CD4-positive, alpha-beta T cell treated with Interleukin-21 for 1 hour (primary cell): ENCODE data around the gene TMEM272.

Experiments
- DNase-seq: peaks from one replicate; pipeline ENCODE4 v3.0.0-alpha.2; 2020

TMEM272 gene

DNA sequence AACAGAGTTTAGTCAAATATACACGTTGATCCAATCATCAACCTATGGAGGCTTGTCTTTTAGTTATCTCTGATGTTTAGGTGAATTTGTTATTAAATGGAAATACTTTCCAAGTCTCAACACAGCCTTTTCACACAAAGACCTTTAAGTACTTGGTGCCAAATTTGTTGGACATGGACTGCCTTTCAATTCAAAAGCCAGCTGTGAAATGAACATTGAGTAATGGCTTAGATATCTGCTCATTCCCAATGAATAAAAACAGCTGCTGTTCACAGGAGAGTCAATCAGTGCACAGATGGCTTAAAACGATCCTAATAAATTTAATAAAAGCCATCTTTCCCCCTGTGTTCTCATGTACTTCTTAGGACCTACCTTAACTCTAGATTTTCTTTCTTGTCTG, 21.1 kb downstream of the TMEM272 start:
- DNase-seq = no peak

DNA sequence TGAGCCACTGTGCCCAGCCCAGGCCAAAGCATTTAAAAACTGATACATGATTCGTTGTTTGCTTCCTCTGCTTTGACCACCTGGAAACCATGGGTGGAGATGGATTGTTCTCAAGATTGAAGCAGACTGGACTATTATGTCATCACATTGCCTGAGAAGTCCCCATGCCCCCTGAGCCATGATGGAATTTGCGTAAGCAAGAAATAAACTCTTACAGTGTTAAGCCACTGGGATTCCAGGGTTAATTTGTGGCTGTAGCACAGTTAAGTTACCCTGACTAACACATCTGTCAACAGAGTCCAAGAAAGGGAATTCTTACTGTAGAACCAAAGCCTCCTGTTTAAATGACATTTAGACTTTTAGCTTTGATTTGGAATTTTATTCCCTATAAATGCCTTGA, 21.6 kb downstream of the TMEM272 start:
- no peak for DNase-seq

DNA sequence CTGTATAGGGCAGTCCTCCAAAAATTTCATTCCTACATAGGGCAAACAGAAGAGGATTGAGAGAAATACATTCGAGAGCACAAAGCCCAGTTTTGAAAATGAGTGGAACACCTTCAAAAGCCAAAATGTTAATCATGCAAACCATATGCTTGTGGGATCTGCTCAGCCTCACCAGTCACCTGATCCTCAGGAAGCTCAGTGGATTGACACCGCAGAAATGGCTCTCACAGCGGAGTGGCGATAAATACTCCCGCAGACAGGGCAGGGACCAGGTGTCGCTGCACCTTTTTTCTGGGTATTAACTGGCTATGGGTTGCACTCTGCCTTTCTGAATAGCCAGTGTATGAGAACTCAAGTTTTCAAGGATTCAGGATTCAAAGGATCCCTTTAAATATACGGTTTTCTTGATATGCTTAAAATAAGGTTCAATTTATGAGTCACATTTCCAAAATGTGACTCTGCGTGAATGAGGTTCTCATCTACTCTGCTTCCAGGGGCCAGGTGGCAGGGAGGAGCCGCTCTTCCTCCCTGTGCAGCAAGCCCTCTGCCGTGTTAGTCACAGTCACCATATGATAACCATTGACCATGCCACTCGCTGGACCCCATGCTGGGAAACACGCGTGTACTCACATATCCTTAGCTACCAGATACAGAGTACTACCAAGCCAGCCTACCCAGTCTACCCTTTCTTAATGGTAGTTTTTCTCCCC, 22.7 kb downstream of the TMEM272 start:
- DNase-seq = peak; percentile 43

DNA sequence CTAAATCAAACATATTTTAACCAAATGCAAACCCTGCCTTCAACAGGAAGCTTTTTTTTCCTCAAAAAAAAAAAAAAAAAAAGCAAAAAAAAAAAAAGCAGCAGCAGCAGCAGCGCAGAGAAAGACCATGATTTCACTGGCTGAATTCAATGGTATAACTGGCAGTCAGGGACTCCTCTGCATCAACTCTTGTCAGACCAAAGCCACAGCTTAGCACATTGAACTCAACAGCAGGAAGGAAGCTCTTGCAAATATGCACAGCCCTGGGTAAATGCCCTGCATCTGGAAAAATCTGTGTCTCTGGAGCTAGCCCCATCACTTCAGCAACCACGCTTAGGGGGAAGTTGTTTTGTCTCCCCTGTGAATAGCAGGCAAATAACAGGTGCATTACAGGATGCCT, 23.4 kb downstream of the TMEM272 start:
- peak; percentile 61 for DNase-seq

DNA sequence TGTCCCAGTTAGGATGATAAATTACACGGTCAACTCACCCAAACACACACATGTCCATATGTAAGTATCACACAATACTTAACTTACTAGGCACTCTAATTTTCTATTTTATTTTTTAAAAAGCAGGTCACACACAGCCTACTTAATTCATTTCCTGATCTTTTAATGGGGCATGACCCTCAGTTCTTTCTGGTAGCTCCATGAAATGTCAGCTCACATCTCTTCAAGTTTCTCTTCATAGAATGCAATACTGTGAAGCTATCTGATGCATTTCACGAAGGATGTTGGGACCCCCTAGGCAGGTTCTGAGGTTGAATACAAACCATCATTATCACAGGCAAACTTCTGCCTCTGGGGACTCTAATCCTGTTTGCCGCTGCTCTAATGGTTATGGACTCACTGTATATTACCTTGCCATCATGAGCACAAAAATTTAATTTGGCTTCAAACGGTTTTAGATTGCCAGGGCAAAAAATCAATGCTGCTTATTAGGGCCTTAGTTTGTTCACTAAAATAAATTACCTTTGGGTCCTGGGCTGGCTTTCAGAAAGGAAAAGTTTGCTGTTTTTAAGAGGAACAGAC, 24.9 kb downstream of the TMEM272 start:
- DNase-seq = no peak

DNA sequence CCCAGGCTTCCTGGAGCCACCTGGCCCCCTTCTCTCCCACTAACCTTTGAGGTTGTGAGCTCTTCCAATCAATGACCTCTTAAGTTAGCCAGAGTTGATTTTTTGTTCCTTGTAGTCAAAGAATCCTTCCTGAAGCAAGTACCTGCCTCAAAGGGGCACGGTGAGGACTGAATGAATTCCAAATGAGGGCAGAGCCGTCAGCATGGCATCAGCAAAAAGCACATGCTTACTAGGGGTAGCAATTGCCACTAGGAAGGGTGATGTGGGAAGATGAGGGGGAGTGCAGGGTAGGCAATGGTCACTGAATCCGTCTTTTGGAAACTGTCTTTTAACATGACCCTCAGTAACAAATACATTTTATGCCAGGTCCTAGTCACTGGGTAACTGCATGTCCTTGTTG, 25.4 kb downstream of the TMEM272 start:
- DNase-seq = no peak

DNA sequence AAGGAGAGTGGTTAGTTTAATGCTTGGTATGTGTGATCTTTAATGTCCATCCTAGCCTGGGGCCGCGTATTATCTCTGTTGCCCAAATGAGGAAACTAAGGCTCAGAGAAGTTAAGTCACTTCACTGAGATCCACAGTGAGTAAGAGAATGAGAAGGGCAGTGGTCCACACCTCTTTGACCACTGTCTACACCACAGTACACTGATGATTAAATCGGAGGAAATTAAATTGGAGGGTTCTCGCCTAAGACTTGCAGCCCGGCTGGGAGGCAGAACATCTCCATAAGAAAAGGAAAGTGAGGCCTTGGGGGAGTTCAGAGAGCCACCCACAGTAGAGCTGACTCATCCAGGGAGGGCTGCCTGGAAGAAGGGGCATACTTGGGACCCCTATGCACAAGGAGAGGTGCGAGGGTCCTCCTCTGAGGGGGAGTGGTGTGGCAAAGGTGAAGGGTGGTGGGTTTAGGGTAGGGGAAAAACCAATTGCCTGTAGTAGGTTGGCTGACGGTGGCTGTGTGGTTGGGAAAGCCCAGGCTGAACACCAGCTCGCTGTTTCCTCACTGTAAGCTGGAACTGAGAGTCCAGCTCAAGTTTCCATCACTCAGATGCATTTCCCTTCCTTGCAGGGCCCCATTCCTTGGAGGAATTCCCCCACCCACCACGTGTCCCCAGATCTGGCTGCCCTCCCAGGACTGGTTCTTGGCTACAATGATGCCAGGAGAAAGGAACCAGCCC, 26.0 kb downstream of the TMEM272 start:
- peak; percentile 57 for DNase-seq

DNA sequence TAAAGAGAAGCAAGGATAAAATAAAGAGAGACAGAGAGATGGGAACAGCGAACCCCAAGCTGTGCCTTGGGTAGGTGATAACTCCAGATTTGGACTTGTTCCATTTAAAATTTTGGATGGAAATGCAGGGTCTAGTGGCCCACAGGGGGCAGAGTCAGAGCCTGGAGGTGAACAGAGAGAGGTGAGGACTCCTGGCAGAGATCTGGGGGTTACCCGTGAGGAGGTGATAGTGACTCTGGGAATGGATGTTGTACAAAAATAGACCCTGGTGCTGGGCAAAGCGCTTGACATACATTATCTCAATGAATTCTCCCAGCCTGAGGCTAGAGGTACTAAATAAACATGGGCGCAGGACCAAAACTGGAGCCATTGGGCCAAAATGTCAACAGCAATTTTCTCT, 26.7 kb downstream of the TMEM272 start:
- DNase-seq = no peak

DNA sequence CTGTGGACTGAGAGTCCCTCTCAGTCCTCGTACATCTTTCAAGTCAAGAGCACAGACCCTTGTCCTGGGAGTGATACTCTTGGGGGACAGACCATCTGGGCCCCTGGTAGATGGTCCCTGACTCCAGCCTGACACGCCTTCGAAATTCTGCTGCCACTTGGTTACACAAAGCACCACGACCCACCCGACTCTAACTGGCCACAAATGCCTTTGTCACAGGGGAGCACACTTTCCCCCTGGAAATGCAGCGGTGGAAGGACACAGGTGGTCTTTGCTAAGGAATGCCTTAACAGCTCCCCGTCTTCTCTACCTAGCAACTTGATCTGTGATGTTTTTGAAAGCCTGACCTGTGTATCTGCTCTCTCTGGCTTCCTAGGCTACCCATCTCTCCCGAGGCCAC, 27.3 kb downstream of the TMEM272 start:
- no peak for DNase-seq

DNA sequence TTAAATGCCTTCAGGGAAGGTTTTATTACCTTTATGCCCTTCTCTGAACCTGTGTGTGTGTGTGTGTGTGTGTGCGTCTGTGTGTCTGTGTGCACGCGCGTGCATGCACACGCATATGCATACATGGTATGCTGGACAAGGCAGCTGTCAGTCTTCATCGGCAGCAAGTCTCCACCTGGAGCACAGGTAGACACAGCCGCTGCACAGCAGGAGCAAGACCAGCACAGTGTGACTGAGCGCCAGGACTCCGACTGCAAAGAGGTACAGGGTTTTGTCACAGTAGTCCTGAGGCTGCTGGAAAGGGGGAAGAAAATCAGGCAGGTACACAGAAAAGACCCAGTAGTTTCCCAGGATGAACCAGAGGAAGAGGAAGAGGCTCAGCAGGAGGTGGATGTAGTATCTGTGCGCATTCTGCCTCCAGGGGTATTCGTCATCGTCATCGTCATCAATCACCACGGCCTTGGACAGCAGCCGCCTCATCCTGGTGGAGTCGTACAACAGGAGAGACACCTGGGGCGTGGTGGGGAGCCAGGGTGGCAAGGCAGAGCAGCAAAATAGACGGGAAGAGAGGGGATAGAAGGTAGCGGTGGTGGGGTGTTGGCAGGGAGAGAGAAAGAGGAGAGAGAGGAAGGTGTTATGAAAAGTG, 28.2 kb downstream of the TMEM272 start:
- DNase-seq = no peak

DNA sequence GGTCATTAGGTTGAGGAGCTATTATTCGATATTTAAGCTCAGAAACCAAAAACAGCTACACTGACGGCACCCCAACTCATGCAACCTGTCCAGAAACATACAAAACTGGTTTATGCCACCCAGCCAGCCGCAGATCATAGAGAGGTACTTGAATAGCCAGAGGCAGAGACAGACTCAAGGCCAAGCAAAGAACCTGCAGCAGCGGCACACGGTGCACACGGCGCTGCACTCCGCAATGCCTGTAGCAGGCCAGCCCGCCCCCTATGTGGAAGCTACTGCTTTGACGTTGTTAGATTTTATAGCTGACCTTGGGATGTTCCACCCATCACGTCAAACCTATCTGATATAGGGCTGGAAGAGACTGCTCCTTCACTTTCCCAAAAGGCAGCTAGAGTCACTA, 29.1 kb downstream of the TMEM272 start:
- no peak for DNase-seq

DNA sequence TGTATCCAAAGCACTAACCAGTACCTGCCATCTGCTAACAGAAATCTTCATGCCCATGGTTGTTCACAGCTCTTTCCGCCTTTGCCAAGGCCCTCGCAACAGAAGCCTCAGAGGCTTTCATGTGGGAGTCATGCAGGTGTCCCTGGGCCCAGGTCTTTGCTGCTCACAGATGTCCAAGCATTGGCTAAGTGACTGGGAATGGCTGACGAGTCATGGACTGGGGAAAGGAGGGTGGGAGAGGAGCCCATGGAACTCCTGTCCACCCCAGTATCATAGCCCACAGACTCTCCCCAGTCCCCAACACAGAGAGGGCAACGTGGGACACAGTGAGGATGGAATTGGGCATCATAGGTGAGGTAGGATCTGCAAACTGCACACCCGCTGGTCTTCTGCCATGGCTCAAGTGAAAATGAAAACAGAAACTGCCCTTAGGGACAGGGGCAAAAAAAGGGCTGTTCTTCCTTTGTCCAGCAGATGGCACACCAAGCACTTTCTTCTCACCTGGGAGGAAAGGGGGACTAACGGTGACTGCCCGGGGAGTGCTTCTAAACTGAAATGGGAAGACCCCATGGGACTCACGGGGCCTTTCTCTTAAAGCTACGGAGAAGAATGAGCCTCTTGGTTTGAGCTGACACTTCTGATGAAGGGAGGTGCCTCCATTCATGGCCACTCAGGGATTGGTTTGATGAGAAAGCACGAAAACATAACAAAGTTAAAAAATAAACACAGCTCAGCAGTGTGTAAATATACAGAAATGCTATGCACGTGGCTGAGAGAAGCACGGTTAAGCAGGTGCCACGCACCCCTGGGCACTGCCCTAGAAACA, 29.9 kb downstream of the TMEM272 start:
- peak; percentile 86 for DNase-seq

DNA sequence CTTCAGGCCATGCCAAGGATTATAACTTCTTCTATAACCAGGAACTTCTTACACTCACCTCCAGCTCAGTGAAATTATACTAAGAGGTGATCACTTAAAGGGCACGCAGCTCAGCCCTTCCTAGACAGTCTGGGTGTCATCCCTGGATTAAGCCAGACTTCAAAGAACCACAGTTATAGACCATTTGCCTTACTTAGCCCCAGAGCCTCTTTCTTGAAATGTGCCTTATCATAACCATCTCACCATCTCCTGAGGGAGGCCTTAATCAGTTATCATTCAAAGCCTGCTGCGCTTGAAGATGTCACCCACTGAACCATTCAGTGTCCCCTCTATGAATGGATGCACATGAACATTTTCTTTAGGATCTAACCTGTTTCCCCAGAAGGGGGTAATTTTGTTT, 30.9 kb downstream of the TMEM272 start:
- no peak for DNase-seq

DNA sequence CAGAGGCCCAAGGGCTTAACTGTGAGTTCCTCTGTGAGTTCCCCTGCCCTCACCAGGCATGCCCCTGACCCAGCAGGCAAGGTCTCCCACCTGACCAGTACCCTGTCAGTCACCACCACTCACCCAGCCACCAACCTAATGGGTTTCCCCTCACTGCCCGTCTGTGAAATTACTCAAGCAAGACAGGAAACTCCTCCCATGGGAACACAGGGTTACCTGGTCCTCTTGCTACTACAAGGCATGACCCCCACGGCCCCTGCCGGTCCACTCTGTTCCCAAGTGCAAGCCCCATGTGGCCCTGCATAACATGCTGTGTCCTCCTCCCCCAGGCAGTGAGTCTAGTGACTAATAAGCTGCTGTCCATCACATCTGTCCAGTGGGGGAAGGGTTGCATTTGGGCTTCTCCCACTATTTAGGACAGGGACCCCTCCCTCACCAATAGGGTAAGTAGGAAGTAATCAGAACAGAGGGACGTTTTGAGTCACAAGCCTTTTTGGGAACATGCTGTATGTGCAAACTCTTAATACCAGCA, 33.0 kb downstream of the TMEM272 start:
- DNase-seq = no peak

DNA sequence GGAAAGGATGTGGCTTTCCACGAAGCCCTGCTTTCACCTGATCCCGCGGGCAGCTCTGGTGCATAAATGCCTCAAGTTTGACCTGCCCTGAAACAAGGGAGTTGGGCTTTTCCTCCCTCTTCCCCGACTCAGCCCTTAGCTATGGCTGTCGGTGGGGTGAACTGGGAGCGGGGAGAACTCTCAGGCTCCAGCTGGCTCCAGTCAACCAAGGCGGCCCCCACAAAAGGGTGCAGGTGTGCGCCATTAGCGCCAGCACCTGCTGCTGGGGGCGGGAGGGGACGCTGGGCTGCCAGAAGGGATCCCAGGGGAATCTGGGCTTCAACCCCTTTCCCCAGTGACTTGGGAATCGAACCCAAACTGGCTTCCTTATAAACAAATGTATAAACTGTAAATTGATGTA, 33.9 kb downstream of the TMEM272 start:
- no peak for DNase-seq

DNA sequence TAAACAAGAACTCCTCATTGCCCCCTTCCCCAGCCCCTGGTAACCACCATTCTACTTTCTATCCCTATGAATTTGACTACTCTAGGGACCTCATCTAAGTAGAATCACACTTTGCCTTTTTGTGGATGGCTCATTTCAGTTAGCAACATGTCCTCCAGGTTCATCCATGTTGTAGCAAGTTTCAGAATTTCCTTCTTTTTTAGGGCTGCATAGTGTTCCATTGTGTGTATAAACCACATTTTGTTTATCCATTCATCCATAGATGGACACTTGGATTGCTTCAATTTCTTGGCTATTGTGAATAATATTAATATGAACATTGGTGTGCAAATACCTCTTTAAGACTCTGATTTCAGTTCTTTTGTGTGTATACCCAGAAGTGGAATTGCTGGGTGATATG, 36.2 kb downstream of the TMEM272 start:
- no peak for DNase-seq

DNA sequence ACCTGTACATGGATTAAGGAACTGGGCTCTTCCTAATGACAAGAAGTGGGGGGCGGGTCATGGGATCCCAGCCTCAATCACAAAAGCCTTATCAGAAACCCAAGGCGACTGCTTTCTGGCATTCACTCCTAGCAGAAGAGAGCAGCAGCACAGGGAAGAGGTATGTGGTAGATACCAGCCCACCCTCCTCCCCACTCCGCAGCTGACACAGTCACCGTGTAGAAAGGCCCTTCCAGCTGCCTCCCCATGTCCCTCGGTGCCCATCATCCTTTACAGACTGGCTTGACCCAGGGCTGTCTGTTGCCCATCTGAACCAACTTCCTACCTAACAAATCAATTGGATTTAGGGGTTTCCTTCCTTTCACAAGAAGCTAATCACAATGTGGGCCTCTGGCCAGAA, 37.9 kb downstream of the TMEM272 start:
- no peak for DNase-seq

DNA sequence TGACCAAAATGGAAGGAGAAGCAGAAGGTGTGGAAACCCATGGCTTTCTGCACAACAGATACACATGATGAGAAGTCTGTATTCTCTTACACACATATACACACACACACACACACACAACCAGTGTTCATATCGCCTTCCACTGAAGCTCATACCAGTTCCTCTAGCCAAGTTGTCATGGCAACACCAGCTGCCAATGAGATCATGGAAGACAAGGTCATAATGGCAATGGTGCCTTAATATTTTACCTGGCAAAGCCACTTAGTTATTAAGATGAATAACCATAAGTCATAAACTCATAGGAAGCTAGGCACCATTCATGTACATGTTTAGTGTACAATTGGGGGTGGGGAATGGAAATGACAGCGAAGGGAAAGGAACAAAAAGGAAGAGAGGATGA, 38.4 kb downstream of the TMEM272 start:
- peak; percentile 61 for DNase-seq

DNA sequence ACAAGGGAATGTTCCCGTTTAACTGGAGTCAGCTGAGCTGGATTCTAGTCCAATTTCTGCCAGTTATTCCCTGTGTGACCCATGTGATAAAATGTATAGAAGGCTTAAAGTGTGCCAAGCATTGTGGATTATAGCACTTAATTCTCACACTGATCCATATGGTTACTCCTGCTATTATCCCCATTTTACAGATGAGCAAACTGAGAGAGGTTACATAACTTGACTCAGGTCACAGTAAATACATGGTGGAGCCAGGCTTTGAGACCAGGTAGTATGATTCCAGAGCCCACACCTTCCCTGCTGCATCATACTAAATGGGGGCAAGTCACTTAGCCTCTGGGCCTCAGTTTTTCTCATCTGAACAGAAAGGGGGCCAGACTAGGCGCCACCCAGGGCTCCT, 39.1 kb downstream of the TMEM272 start:
- DNase-seq = no peak

DNA sequence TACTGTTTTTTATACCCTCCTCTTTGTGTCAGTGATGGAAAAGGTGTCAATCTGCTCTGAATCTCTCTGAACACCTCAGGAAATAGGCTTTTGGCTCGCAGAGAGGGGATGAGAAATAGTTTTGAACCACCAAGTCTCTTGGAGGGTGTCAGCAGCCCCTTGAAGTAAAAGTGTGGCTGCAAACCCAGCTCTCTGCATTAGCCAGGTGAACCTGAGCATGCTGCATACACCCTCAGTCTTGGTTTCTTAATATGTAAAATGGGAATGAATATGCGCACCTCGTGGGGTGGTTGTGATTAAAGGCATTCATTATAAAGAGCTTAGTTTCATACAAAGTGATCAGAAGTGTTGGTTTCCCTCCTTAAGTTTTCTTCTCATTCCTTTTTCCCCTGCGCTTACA, 39.7 kb downstream of the TMEM272 start:
- no peak for DNase-seq

DNA sequence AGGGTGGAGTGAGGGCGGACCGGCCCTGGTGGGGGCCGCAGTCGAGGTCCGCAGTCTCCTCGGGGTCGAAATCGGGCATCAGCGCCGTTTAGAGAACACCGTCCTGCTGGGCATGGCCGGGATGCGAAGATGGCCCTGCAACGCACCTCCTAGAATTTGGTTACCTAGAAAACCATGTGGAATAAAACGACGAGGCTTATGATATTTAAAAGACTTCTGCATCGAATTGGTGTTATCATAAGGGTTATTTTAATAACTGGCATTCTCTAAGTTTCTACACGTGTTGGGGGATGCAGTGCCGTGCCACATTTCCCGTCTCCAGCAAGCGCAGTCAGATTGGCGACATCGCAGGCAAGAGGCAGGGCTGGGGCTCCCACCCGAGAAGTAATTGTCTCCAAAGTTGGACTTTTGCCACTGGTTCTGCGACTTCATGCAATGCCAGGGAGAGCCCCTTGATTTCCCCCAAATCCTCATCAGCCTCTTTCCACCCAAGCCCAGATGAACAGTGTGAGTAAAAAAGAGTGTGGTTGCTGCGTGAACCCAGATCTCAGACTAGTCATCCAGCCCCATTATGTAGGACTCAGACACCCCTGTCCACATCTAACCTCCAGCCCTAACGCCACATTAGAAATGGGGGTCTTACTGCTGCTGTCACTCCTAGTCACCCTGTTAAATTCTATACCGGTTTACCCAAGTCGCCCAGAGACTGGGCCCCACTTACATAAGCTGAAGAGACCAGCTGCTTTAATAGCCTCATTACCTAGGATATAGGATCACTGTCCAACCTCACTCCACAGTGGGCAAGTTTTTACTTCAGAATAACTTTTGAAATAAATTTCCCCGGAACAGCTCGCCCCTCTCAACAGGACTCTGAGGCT, 40.4 kb downstream of the TMEM272 start:
- peak; percentile 59 for DNase-seq
